Measurements from ENCODE around the gene ZBTB45. TPM values are rescaled to one million over a fixed set of nuclear protein-coding genes. Genes with fewer than 3 reads are reported as not detected.

Gene ZBTB45
- total and polyA plus RNA-seq, 2 donors (not counting 1 experiment from before 2014, with no cell fraction given): 12.6 to 20.9 TPM

GRCh38 chr19:58477871-58478270 is 41.7 kb downstream of the ZBTB45 start:
- WGBS (ENCODE audit: insufficient coverage): 100% methylated on average over 1 of the region's 1 CpG
- Histone ChIP-seq H3K4me1 (ENCODE audit: control insufficient read depth in 2 of 2, insufficient read depth in 2 of 2, low read length in 2 of 2) (peaks cover 14 to 18% of the 10 kb centered on the region in 2 donors), H2AFZ (ENCODE audit: insufficient read depth, low read depth, low read length, poor library complexity, severe bottlenecking) (no peak overlapping the region), H3K4me3 (ENCODE audit: control extremely low read depth in 1 of 5, extremely low read depth in 1 of 5, insufficient read depth in 1 of 5, low read depth in 2 of 5, low read length in 4 of 5) (no peak overlapping the region), H3K79me2 (ENCODE audit: control insufficient read depth, insufficient read depth, low read length) (no peaks in the 10 kb centered on the region), H3K36me3 (replicated peaks in 1 of 2; ENCODE audit: control extremely low read depth in 1 of 2, control insufficient read depth in 1 of 2, extremely low read depth in 1 of 2, insufficient read depth in 2 of 2, low read length in 1 of 2) (peaks cover 1 to 2% of the 10 kb centered on the region in 2 experiments), H3K27ac (ENCODE audit: low read length in 2 of 2) (no peak overlapping the region), H3K27me3 (replicated peaks in 1 of 4; ENCODE audit: control extremely low read depth in 1 of 4, control insufficient read depth in 3 of 4, insufficient read depth in 4 of 4, low read length in 3 of 4) (no peaks in the 10 kb centered on the region), H3K4me2 (replicated peaks; ENCODE audit: low read depth, low read length, poor library complexity, severe bottlenecking) (no peak overlapping the region), H3K9ac (ENCODE audit: low read length) (no peak overlapping the region), H3K9me3 (ENCODE audit: control extremely low read depth in 1 of 3, control insufficient read depth in 2 of 3, insufficient read depth in 1 of 3, low read length in 2 of 3) (no peaks in the 10 kb centered on the region), H4K20me1 (ENCODE audit: control insufficient read depth, insufficient read depth, low read length, poor library complexity, severe bottlenecking) (no peaks in the 10 kb centered on the region)
- no peaks in the 10 kb centered on the region for H3K27me3 Mint-ChIP-seq
- ATAC-seq (ENCODE audit: low read depth) (no peak), DNase-seq (no peak)
- no peak for TF ChIP-seq CTCF (IDR thresholded peaks at IDR 0.05)
- no peak for TF ChIP-seq EZH2 (IDR thresholded peaks at IDR 0.05; ENCODE audit: borderline replicate concordance, insufficient read depth, low read depth, low read length, poor library complexity, severe bottlenecking)
- H3K4me3 Mint-ChIP-seq: peak overlapping the region; percentile 45
- CTCF ChIA-PET: no interaction called here
- H3K4me1 Mint-ChIP-seq: peaks cover 20% of the 10 kb centered on the region
- intact Hi-C loops (cut with micrococcal nuclease): loop anchor here (2.0 to 5.0 kb wide), 2 partner anchors 116 to 295 kb away; partner anchors contain the start of genes ZNF274 and ZNF497
- H3K9me3 Mint-ChIP-seq (ENCODE audit: insufficient read depth): no peaks in the 10 kb centered on the region
- POLR2A ChIA-PET: no interaction called here
- no peak overlapping the region for H3K27ac Mint-ChIP-seq

GRCh38 chr19:58477130-58477529 is 42.5 kb downstream of the ZBTB45 start:
- Histone ChIP-seq H3K9ac (ENCODE audit: low read length) (no peak overlapping the region), H3K27ac (ENCODE audit: low read length in 2 of 2) (no peak overlapping the region), H3K9me3 (ENCODE audit: control extremely low read depth in 1 of 3, control insufficient read depth in 2 of 3, insufficient read depth in 1 of 3, low read length in 2 of 3) (no peaks in the 10 kb centered on the region), H4K20me1 (ENCODE audit: control insufficient read depth, insufficient read depth, low read length, poor library complexity, severe bottlenecking) (no peaks in the 10 kb centered on the region), H3K27me3 (replicated peaks in 1 of 4; ENCODE audit: control extremely low read depth in 1 of 4, control insufficient read depth in 3 of 4, insufficient read depth in 4 of 4, low read length in 3 of 4) (no peaks in the 10 kb centered on the region), H3K36me3 (replicated peaks in 1 of 2; ENCODE audit: control extremely low read depth in 1 of 2, control insufficient read depth in 1 of 2, extremely low read depth in 1 of 2, insufficient read depth in 2 of 2, low read length in 1 of 2) (peaks cover 4 to 8% of the 10 kb centered on the region in 2 experiments), H2AFZ (ENCODE audit: insufficient read depth, low read depth, low read length, poor library complexity, severe bottlenecking) (peak overlapping the region; percentile 78), H3K4me1 (ENCODE audit: control insufficient read depth in 2 of 2, insufficient read depth in 2 of 2, low read length in 2 of 2) (peaks cover 14 to 18% of the 10 kb centered on the region in 2 donors), H3K4me3 (ENCODE audit: control extremely low read depth in 1 of 5, extremely low read depth in 1 of 5, insufficient read depth in 1 of 5, low read depth in 2 of 5, low read length in 4 of 5) (no peak overlapping the region), H3K79me2 (ENCODE audit: control insufficient read depth, insufficient read depth, low read length) (no peaks in the 10 kb centered on the region), H3K4me2 (replicated peaks; ENCODE audit: low read depth, low read length, poor library complexity, severe bottlenecking) (peak overlapping the region; percentile 91)
- Mint-ChIP-seq H3K27me3 (no peaks in the 10 kb centered on the region), H3K4me1 (peaks cover 20% of the 10 kb centered on the region), H3K4me3 (peak overlapping the region; percentile 98), H3K9me3 (ENCODE audit: insufficient read depth) (no peaks in the 10 kb centered on the region), H3K27ac (peak overlapping the region; percentile 98)
- TF ChIP-seq CTCF (IDR thresholded peaks at IDR 0.05) (no peak), EZH2 (IDR thresholded peaks at IDR 0.05; ENCODE audit: borderline replicate concordance, insufficient read depth, low read depth, low read length, poor library complexity, severe bottlenecking) (no peak)
- no peak for ATAC-seq (ENCODE audit: low read depth)
- intact Hi-C loops (cut with micrococcal nuclease): loop anchor here (2.0 to 5.0 kb wide), 2 partner anchors 115 to 294 kb away; partner anchors contain the start of genes ZNF274 and ZNF497
- no peak for DNase-seq
- POLR2A ChIA-PET: interaction anchor here (1.0 to 1.1 kb wide), 2 partner anchors 10 to 43 kb away, joined by 3 to 4 read pairs; partner anchors contain the start of genes ZBTB45 and ZNF324
- WGBS (ENCODE audit: insufficient coverage): 93% methylated on average over 15 of the region's 15 CpGs
- CTCF ChIA-PET: no interaction called here
